ENCODE results near the gene CYP1A1. TPM values are rescaled to one million over a fixed set of nuclear protein-coding genes. Genes with fewer than 3 reads are reported as not detected.

Gene CYP1A1
- total and polyA plus RNA-seq, 2 of the 13 experiments (the other 11 are each of a cell fraction or from before 2014, with no cell fraction given), result 7.9 to 8.0 TPM

DNA sequence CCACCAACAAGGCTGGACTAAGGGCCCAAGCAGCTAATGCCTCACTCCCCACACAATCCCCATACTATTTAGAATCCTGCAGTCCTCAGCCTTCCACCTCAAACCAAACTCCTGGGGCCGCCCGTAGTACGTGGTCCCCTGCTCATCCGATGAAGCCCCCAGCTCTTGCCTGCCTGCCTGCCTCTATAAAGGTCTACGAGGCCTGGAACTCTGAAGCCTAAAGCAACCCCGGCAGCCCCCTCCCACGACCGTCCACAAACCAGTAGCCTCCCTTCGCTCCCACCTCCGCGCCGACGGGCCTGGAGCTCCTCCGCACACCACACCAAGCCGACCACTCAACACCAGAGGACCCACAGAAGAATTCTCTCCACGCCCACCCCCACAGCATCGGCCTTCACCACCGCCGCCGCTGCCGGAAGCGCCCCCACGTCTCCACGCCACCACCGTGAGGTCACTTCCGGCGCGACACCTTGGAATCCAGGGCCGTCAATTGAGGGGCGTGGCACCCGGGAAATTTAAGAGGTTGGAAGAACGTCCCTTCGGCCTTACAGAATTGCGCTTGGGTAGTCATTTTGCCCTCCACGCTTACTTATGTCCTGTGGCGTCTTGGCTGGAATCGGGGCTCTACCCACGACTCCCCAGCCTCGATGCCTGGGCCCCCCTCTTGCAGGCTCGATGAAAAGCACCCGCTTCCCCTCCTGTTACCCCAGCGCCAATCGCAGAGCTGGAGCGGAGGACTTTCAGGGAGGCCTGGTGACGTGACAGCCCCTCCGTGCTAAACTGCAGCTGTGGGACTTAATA lies 29.5 kb downstream of the CYP1A1 start, which contains the start of gene EDC3 (continued):
- TF ChIP-seq, protein P1, sequence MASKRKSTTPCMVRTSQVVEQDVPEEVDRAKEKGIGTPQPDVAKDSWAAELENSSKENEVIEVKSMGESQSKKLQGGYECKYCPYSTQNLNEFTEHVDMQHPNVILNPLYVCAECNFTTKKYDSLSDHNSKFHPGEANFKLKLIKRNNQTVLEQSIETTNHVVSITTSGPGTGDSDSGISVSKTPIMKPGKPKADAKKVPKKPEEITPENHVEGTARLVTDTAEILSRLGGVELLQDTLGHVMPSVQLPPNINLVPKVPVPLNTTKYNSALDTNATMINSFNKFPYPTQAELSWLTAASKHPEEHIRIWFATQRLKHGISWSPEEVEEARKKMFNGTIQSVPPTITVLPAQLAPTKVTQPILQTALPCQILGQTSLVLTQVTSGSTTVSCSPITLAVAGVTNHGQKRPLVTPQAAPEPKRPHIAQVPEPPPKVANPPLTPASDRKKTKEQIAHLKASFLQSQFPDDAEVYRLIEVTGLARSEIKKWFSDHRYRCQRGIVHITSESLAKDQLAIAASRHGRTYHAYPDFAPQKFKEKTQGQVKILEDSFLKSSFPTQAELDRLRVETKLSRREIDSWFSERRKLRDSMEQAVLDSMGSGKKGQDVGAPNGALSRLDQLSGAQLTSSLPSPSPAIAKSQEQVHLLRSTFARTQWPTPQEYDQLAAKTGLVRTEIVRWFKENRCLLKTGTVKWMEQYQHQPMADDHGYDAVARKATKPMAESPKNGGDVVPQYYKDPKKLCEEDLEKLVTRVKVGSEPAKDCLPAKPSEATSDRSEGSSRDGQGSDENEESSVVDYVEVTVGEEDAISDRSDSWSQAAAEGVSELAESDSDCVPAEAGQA (IDR thresholded peaks at IDR 0.05; ENCODE audit: low read depth), result peak; percentile 91
- TF ChIP-seq, protein P1 (CRISPR knock-in tag; IDR thresholded peaks at IDR 0.05; ENCODE audit: borderline replicate concordance), result no peak
- TF ChIP-seq POLR2A (IDR thresholded peaks at IDR 0.05; ENCODE audit: insufficient read depth in 1 of 2, low read depth in 2 of 2, low read length in 2 of 2), result peak; percentile 24 to 49; a peak in 1 of 4 replicates
- TF ChIP-seq ZNF574 (CRISPR knock-in tag; IDR thresholded peaks at IDR 0.05), result peak; percentile 92
- no peak for TF ChIP-seq ZNF780A (CRISPR knock-in tag; IDR thresholded peaks at IDR 0.05)
- peak; percentile 82; the same call in 1 of the 2 replicates for TF ChIP-seq DR1 (CRISPR knock-in tag; IDR thresholded peaks at IDR 0.05)
- TF ChIP-seq PITX1 (CRISPR knock-in tag; IDR thresholded peaks at IDR 0.05), result peak; percentile 75
- no peak for TF ChIP-seq BHLHE40 (IDR thresholded peaks at IDR 0.05; ENCODE audit: low read length)
- TF ChIP-seq YY1 (IDR thresholded peaks at IDR 0.05; ENCODE audit: insufficient read depth, insufficient replicate concordance, low read depth, low read length), result peak; percentile 57
- no peak for TF ChIP-seq ZNF512 (CRISPR knock-in tag; IDR thresholded peaks at IDR 0.05)
- TF ChIP-seq SP1 (IDR thresholded peaks at IDR 0.05), result no peak
- peak; percentile 88 for TF ChIP-seq SP1 (CRISPR knock-in tag; IDR thresholded peaks at IDR 0.05)
- TF ChIP-seq FOXK2 (IDR thresholded peaks at IDR 0.05), result no peak
- TF ChIP-seq CCDC6 (CRISPR knock-in tag; IDR thresholded peaks at IDR 0.05), result peak; percentile 60; the same call in 1 of the 2 replicates
- TF ChIP-seq SALL2 (CRISPR knock-in tag; IDR thresholded peaks at IDR 0.05), result peak; percentile 75
- peak; percentile 81 for TF ChIP-seq POLR2G (IDR thresholded peaks at IDR 0.05; ENCODE audit: low read depth, low read length)
- peak; percentile 70; the same call in 1 of the 2 replicates for TF ChIP-seq AHR (CRISPR knock-in tag; IDR thresholded peaks at IDR 0.05)
- TF ChIP-seq ELF1 (CRISPR knock-in tag; IDR thresholded peaks at IDR 0.05), result peak; percentile 85
- peak; percentile 68 for TF ChIP-seq ZNF350 (CRISPR knock-in tag; IDR thresholded peaks at IDR 0.05; ENCODE audit: borderline replicate concordance, low read depth)
- TF ChIP-seq NFKB2 (CRISPR knock-in tag; IDR thresholded peaks at IDR 0.05; ENCODE audit: borderline replicate concordance), result peak; percentile 81; the same call in 1 of the 2 replicates
- 0 out of 2 replicates have a peak, but pooled peaks have one; percentile 21 for TF ChIP-seq ZKSCAN1 (IDR thresholded peaks at IDR 0.05; ENCODE audit: low read length)
